K562 (cell line): ENCODE results near the gene BEST1. TPM values are rescaled to one million over a fixed set of nuclear protein-coding genes. Genes with fewer than 3 reads are reported as not detected.

ENCODE experiments used
- ATF7 ChIP-seq: fragments of 450-650 bp; IDR thresholded peaks from 2 replicates; pipeline ENCODE4 v1.7.1; 2014; ENCODE audit warnings: mild to moderate bottlenecking, moderate library complexity
- CBFA2T3 ChIP-seq: fragments of 450-650 bp; IDR thresholded peaks from 2 replicates; pipeline ENCODE4 v1.6.1; 2017
- CTBP1 ChIP-seq: fragments of 450-650 bp; IDR thresholded peaks from 2 replicates; pipeline ENCODE4 v1.6.1; 2016; ENCODE audit warnings: borderline replicate concordance
- FOXK2 ChIP-seq, 2 experiments: fragments of 450-650 bp; IDR thresholded peaks in 1 of 2; conservative IDR thresholded peaks in 1 of 2; 2 replicates each; pipeline ENCODE4 v1.6.1; 2016; ENCODE audit warnings: low read depth in 2 of 2, mild to moderate bottlenecking in 1 of 2
- HDGF ChIP-seq: fragments of 450-650 bp; IDR thresholded peaks from 2 replicates; pipeline ENCODE4 v1.6.1; 2016
- SETDB1 ChIP-seq: IDR thresholded peaks from one replicate; pipeline ENCODE4 v1.6.1; 2012; ENCODE audit warnings: low read length, control low read depth, inconsistent platforms
- SMARCA4 ChIP-seq: fragments of 450-650 bp; IDR thresholded peaks from 2 replicates; pipeline ENCODE4 v1.6.1; 2016
- TCF3 ChIP-seq: sonication (generic); formaldehyde crosslinking; IDR thresholded peaks from 2 replicates; pipeline ENCODE4 v1.4.0; 2020; ENCODE audit warnings: mild to moderate bottlenecking, missing genetic modification reagents
- TEAD1 ChIP-seq, 2 experiments: fragments of 450-650 bp in 1 of 2; sonication (generic) in 1 of 2; formaldehyde crosslinking; IDR thresholded peaks; 2 replicates each; pipeline versions ENCODE4 v1.4.0 to v1.8.0; 2020 to 2022; ENCODE audit warnings: mild to moderate bottlenecking in 2 of 2, missing genetic modification reagents in 1 of 2
- TSC22D4 ChIP-seq: fragments of 450-650 bp; IDR thresholded peaks from 2 replicates; pipeline ENCODE4 v1.6.1; 2016; ENCODE audit warnings: missing genetic modification characterization, missing biosample characterization, control low read depth
- ZBED1 ChIP-seq: IDR thresholded peaks from 2 replicates; pipeline ENCODE4 v1.6.1; 2014
- ZKSCAN8 ChIP-seq: fragments of 200-800 bp; sonication (Bioruptor generic); IDR thresholded peaks from 2 replicates; pipeline ENCODE4 v1.6.1; 2016; ENCODE audit warnings: missing genetic modification characterization, missing compliant biosample characterization
- ZNF668 ChIP-seq: fragments of 250-450 bp; sonication (Bioruptor Pico); IDR thresholded peaks from 2 replicates; pipeline ENCODE4 v1.8.0; 2022; ENCODE audit warnings: mild to moderate bottlenecking, inconsistent platforms
- ZNF695 ChIP-seq: fragments of 450-650 bp; formaldehyde crosslinking; IDR thresholded peaks from 2 replicates; pipeline ENCODE4 v1.4.0; 2020; ENCODE audit warnings: mild to moderate bottlenecking, moderate library complexity
- polyA plus RNA-seq, 8 experiments: library from polyadenylated mRNA; depleted of rRNA in 4 of 8; stranded (reverse) in 5 of 8; unstranded in 3 of 8; fragments of >200 nt; fragmentation: Nextera tagmentation in 2 of 8; fragmentation: Illumina TruSeq in 1 of 8; extraction: Ambion mirVana in 2 of 8; extraction: Trizol in 1 of 8; gene quantifications; 2 replicates each; pipeline versions ENCODE4 v1.2.1 to v1.2.3, GENCODE V29; 2011 to 2014; ENCODE audit warnings: inconsistent platforms in 1 of 8, missing spikeins in 1 of 8
- total RNA-seq, 7 experiments: library from RNA; depleted of rRNA in 6 of 7; stranded (reverse); fragments of >200 nt in 6 of 7; fragmentation: Illumina TruSeq in 2 of 7; extraction: Trizol in 2 of 7; gene quantifications; 2 replicates each; pipeline versions ENCODE4 v1.2.1 to v1.2.3, GENCODE V29; 2011 to 2021; ENCODE audit warnings: low replicate concordance in 1 of 7
- TF ChIP-seq, protein P1 (sequence below), 2 experiments: fragments of 450-650 bp; conservative IDR thresholded peaks; 2 replicates each; pipeline ENCODE4 v1.6.1; 2017; ENCODE audit warnings: mild to moderate bottlenecking in 2 of 2, moderate library complexity in 2 of 2
- TF ChIP-seq, protein P2 (sequence below): fragments of 450-650 bp; IDR thresholded peaks from 2 replicates; pipeline ENCODE4 v1.6.1; 2017; ENCODE audit warnings: antibody characterized with exemption, mild to moderate bottlenecking
- TF ChIP-seq, protein P3 (sequence below), 3 experiments: fragments of 200-800 bp in 1 of 3; sonication (Bioruptor generic) in 1 of 3; sonication (generic) in 1 of 3; formaldehyde crosslinking in 1 of 3; IDR thresholded peaks; 2 replicates each; pipeline versions ENCODE4 v1.6.1 to v1.8.0; 2016 to 2022; ENCODE audit warnings: mild to moderate bottlenecking in 2 of 3, missing compliant biosample characterization in 2 of 3, missing genetic modification characterization in 2 of 3, missing genetic modification reagents in 1 of 3

BEST1 gene
- total and polyA plus RNA-seq, 9 of the 15 experiments (the other 6 are each of a cell fraction or from before 2014, with no cell fraction given): 0.07 to 1.3 (median 0.40) TPM

DNA sequence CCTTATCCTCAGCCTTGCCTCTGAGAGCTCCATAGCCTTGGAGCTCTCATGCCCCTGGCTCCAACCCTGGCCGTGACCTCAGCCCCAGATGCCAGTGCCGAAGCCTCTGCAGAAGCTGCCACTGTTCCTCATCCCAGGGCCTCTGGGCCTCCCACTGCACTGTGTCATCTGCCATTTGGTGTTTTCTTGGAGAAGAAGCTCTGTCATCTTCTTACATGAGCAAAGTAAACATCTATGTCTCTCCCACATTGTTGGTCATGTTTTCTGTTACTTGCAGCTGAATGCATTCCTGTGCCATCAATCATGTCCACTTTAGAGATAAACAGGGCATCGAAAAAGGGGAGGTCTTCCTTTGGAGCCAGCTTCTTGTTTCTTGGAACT is 62.3 kb downstream of the BEST1 start (continued):
- TF ChIP-seq TSC22D4 (tag) (no peak), SETDB1 (no peak), SMARCA4 (peak; percentile 65; the same call in 1 of the 2 replicates), TCF3 (CRISPR knock-in tag) (peak; percentile 36; the same call in 1 of the 2 replicates), ATF7 (0 out of 2 replicates have a peak, but pooled peaks have one; percentile 12), FOXK2 (conservative IDR thresholded peaks at IDR 0.05 in 1 of 2, IDR thresholded peaks at IDR 0.05 in 1 of 2; ENCODE audit: low read depth in 2 of 2) (peak; percentile 85 to 91), ZNF695 (no peak), ZNF668 (CRISPR knock-in tag) (no peak), HDGF (no peak), CTBP1 (peak; percentile 75; the same call in 1 of the 2 replicates), TEAD1 (CRISPR knock-in tag; IDR thresholded peaks at IDR 0.05) (peak; percentile 37 to 73; a peak in 2 of 4 replicates), ZKSCAN8 (CRISPR knock-in tag) (no peak), ZBED1 (no peak), CBFA2T3 (peak; percentile 41; the same call in 1 of the 2 replicates)
- TF ChIP-seq, protein P1, sequence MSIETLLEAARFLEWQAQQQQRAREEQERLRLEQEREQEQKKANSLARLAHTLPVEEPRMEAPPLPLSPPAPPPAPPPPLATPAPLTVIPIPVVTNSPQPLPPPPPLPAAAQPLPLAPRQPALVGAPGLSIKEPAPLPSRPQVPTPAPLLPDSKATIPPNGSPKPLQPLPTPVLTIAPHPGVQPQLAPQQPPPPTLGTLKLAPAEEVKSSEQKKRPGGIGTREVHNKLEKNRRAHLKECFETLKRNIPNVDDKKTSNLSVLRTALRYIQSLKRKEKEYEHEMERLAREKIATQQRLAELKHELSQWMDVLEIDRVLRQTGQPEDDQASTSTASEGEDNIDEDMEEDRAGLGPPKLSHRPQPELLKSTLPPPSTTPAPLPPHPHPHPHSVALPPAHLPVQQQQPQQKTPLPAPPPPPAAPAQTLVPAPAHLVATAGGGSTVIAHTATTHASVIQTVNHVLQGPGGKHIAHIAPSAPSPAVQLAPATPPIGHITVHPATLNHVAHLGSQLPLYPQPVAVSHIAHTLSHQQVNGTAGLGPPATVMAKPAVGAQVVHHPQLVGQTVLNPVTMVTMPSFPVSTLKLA (conservative IDR thresholded peaks at IDR 0.05): peak in 1 of 2 experiments; percentile 33; a peak in 1 of 4 replicates
- TF ChIP-seq, protein P2, sequence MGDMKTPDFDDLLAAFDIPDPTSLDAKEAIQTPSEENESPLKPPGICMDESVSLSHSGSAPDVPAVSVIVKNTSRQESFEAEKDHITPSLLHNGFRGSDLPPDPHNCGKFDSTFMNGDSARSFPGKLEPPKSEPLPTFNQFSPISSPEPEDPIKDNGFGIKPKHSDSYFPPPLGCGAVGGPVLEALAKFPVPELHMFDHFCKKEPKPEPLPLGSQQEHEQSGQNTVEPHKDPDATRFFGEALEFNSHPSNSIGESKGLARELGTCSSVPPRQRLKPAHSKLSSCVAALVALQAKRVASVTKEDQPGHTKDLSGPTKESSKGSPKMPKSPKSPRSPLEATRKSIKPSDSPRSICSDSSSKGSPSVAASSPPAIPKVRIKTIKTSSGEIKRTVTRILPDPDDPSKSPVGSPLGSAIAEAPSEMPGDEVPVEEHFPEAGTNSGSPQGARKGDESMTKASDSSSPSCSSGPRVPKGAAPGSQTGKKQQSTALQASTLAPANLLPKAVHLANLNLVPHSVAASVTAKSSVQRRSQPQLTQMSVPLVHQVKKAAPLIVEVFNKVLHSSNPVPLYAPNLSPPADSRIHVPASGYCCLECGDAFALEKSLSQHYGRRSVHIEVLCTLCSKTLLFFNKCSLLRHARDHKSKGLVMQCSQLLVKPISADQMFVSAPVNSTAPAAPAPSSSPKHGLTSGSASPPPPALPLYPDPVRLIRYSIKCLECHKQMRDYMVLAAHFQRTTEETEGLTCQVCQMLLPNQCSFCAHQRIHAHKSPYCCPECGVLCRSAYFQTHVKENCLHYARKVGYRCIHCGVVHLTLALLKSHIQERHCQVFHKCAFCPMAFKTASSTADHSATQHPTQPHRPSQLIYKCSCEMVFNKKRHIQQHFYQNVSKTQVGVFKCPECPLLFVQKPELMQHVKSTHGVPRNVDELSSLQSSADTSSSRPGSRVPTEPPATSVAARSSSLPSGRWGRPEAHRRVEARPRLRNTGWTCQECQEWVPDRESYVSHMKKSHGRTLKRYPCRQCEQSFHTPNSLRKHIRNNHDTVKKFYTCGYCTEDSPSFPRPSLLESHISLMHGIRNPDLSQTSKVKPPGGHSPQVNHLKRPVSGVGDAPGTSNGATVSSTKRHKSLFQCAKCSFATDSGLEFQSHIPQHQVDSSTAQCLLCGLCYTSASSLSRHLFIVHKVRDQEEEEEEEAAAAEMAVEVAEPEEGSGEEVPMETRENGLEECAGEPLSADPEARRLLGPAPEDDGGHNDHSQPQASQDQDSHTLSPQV: no peak; the same call in 1 of the 2 replicates
- TF ChIP-seq, protein P3, sequence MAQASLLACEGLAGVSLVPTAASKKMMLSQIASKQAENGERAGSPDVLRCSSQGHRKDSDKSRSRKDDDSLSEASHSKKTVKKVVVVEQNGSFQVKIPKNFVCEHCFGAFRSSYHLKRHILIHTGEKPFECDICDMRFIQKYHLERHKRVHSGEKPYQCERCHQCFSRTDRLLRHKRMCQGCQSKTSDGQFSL (CRISPR knock-in tag; IDR thresholded peaks at IDR 0.05): no peak
- TF ChIP-seq, protein P3 (tag; IDR thresholded peaks at IDR 0.05): no peak
